ENCODE data around the gene COX7A2. TPM values are rescaled to one million over a fixed set of nuclear protein-coding genes. Genes with fewer than 3 reads are reported as not detected.
A peak's percentile ranks its signal among the peaks of the same experiment; 100 is the strongest.

Gene COX7A2
- total RNA-seq, 1 donor from 2014 or later, result 342 TPM

DNA sequence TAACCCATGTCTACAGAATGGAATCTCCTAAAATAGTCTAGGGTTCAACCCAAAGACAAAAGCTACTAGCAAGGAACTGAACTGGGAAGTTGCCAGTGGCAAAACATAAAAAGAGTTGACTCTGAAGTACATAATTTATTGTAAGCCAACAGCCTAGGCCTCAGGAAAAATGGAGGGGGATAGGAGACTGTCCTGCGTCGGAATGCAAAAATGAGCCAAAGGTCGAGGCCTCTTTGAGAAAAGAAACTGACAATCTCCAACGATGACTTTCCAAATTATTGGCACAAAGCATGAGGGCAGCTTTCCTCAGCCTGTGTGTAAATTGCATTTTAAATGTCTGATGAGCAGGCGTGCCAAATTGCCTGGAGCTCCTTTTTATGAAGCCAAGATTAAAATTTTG, 39.9 kb downstream of the COX7A2 start:
- no peak for TF ChIP-seq CTCF (conservative IDR thresholded peaks at IDR 0.05; ENCODE audit: low read depth, low read length)
- H3K4me3 ChIP-seq (ENCODE audit: low read depth, low read length), result no peak overlapping the region
- no peak for DNase-seq (ENCODE audit: low read depth)

DNA sequence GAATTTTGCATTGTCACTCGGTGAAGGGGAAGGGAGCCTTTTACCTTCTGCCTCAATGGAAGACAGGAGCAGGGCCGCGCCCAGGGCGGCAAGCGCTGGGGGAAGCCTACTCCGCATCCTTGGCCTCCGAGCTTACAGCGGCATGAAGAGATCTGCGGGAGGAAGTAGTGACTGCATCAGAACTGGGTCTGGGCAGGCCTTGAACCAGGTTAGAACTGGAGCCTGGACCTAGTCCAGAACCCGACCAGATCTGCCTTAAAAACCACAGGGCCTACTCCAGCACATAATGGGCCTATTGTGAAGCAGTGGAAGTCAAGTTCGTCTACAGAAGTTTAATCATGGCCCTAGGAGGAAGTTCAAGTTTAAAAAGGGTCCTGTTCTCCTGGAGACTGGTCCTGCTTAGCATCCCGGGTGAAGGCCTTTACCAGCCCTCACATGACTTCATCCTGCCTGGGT, 40.9 kb downstream of the COX7A2 start:
- no peak for DNase-seq (ENCODE audit: low read depth)
- H3K4me3 ChIP-seq (ENCODE audit: low read depth, low read length), result no peak overlapping the region
- TF ChIP-seq CTCF (conservative IDR thresholded peaks at IDR 0.05; ENCODE audit: low read depth, low read length), result no peak

DNA sequence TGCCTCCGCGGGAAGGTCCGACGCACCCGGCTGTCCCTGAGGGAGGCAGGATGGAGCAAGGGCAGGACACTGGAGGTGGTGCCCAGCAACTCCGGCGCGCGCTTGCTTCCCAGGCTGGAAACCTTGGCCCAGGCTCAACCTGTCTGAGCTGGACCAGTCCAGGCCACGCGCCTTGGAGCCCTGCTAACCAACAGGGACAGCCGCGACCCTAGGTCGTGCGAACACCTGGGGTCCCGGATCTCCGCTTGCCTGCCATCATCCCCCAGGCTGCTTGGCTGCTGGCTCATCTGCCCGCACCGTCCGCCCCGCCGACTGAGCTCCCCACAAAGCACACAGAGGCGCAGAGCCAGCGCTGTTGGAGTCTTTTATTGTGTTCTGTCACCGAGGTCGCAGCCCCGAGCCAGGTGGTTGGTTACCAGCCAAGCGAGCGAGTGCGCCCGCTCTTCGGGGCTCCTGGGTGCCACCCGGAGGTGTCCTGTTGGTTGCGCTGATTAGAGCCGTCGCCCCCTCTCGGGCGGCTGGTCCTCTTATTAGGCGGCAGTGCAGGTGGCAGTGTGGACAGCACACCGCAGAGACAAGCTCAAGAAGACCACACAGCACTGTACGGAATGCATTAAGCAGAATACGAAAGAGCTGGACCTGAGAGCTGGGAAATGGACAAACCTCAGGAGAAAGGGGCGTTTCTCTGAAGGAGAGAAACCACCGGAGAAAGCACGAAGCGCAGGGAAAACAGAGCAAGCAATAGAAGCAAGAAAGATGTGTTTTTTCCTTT, 41.5 kb downstream of the COX7A2 start:
- TF ChIP-seq CTCF (conservative IDR thresholded peaks at IDR 0.05; ENCODE audit: low read depth, low read length), result peak; percentile 41
- no peak for DNase-seq (ENCODE audit: low read depth)
- H3K4me3 ChIP-seq (ENCODE audit: low read depth, low read length), result peak overlapping the region; percentile 56

GRCh38 chr6:75201021-75201420, 42.6 kb downstream of the COX7A2 start:
- TF ChIP-seq CTCF (conservative IDR thresholded peaks at IDR 0.05; ENCODE audit: low read depth, low read length), result no peak
- DNase-seq (ENCODE audit: low read depth), result no peak
- H3K4me3 ChIP-seq (ENCODE audit: low read depth, low read length), result no peak overlapping the region

- TF ChIP-seq CTCF (conservative IDR thresholded peaks at IDR 0.05; ENCODE audit: low read depth, low read length), result no peak
- no peak for DNase-seq (ENCODE audit: low read depth)
- no peak overlapping the region for H3K4me3 ChIP-seq (ENCODE audit: low read depth, low read length)
Observed at GRCh38 chr6:75199889-75200288, 43.7 kb downstream of the COX7A2 start.

GRCh38 chr6:75196081-75196687, 47.4 kb downstream of the COX7A2 start:
- DNase-seq (ENCODE audit: low read depth), result no peak
- no peak for TF ChIP-seq CTCF (conservative IDR thresholded peaks at IDR 0.05; ENCODE audit: low read depth, low read length)
- H3K4me3 ChIP-seq (ENCODE audit: low read depth, low read length), result no peak overlapping the region
